Trophoblast cell (in vitro differentiated cells and primary cell): ENCODE measurements around the gene ADD2.

ENCODE experiments used
- DNase-seq, 2 donors: peaks; one replicate each; pipeline ENCODE4 v3.0.0-alpha.2; 2016
- H2AFZ ChIP-seq: 2 replicates; pipeline ENCODE4 v1.6.1; 2013; ENCODE audit warnings: low read length, moderate library complexity, mild to moderate bottlenecking; ENCODE audit not compliant: insufficient read depth, poor library complexity
- H2AK5ac ChIP-seq: 2 replicates; pipeline ENCODE4 v1.6.1; 2013; ENCODE audit warnings: mild to moderate bottlenecking, low read length
- H2BK120ac ChIP-seq: 2 replicates; pipeline ENCODE4 v1.6.1; 2013; ENCODE audit warnings: low read length, mild to moderate bottlenecking, moderate library complexity; ENCODE audit not compliant: insufficient read depth, poor library complexity
- H2BK12ac ChIP-seq: 2 replicates; pipeline ENCODE4 v1.6.1; 2013; ENCODE audit warnings: mild to moderate bottlenecking, low read length, moderate library complexity
- H2BK5ac ChIP-seq: 2 replicates; pipeline ENCODE4 v1.6.1; 2013; ENCODE audit warnings: low read length, low read depth, moderate library complexity, mild to moderate bottlenecking; ENCODE audit not compliant: poor library complexity
- H3K14ac ChIP-seq: 2 replicates; pipeline ENCODE4 v1.6.1; 2013; ENCODE audit warnings: mild to moderate bottlenecking, low read length
- H3K18ac ChIP-seq: 2 replicates; pipeline ENCODE4 v1.6.1; 2013; ENCODE audit warnings: mild to moderate bottlenecking, low read length
- H3K23ac ChIP-seq: 2 replicates; pipeline ENCODE4 v1.6.1; 2013; ENCODE audit warnings: low read length
- H3K27ac ChIP-seq: 2 replicates; pipeline ENCODE4 v1.5.1; 2013; ENCODE audit warnings: low read depth, mild to moderate bottlenecking, inconsistent platforms, low read length, moderate library complexity
- H3K27me3 ChIP-seq: 2 replicates; pipeline ENCODE4 v1.6.1; 2013; ENCODE audit warnings: inconsistent platforms, mild to moderate bottlenecking, low read length, moderate library complexity; ENCODE audit not compliant: insufficient read depth
- H3K36me3 ChIP-seq, 2 experiments: 1 replicate in 1 of 2; 2 replicates in 1 of 2; pipeline ENCODE4 v1.6.1; 2013; ENCODE audit warnings: low read length in 2 of 2, mild to moderate bottlenecking in 2 of 2, moderate library complexity in 1 of 2; ENCODE audit not compliant: insufficient read depth in 2 of 2, control insufficient read depth in 1 of 2
- H3K4ac ChIP-seq: 2 replicates; pipeline ENCODE4 v1.6.1; 2013; ENCODE audit warnings: low read depth, mild to moderate bottlenecking, low read length, moderate library complexity
- H3K4me1 ChIP-seq, 2 experiments: 1 replicate in 1 of 2; 2 replicates in 1 of 2; pipeline ENCODE4 v1.6.1; 2013; ENCODE audit warnings: low read length in 2 of 2, mild to moderate bottlenecking in 2 of 2, moderate library complexity in 1 of 2; ENCODE audit not compliant: insufficient read depth in 2 of 2, control insufficient read depth in 1 of 2
- H3K4me2 ChIP-seq: 2 replicates; pipeline ENCODE4 v1.6.1; 2013; ENCODE audit warnings: inconsistent platforms, mild to moderate bottlenecking, low read length, moderate library complexity
- H3K4me3 ChIP-seq: 2 replicates; pipeline ENCODE4 v1.5.1; 2013; ENCODE audit warnings: mild to moderate bottlenecking, low read depth, low read length, inconsistent platforms
- H3K79me1 ChIP-seq: one replicate; pipeline ENCODE4 v1.6.1; 2013; ENCODE audit warnings: low read length
- H3K79me2 ChIP-seq: 2 replicates; pipeline ENCODE4 v1.6.1; 2013; ENCODE audit warnings: low read length, mild to moderate bottlenecking; ENCODE audit not compliant: control insufficient read depth, insufficient read depth, poor library complexity
- H3K9ac ChIP-seq: 2 replicates; pipeline ENCODE4 v1.6.1; 2013; ENCODE audit warnings: mild to moderate bottlenecking, low read length
- H3K9me3 ChIP-seq: 2 replicates; pipeline ENCODE4 v1.6.1; 2013; ENCODE audit warnings: low read depth, mild to moderate bottlenecking, control low read depth, inconsistent platforms, low read length; ENCODE audit not compliant: insufficient read depth
- H4K12ac ChIP-seq: 2 replicates; pipeline ENCODE4 v1.6.1; 2013; ENCODE audit warnings: low read depth, mild to moderate bottlenecking, low read length, moderate library complexity
- H4K8ac ChIP-seq: 2 replicates; pipeline ENCODE4 v1.6.1; 2013; ENCODE audit warnings: low read depth, mild to moderate bottlenecking, low read length, moderate library complexity
- H4K91ac ChIP-seq: one replicate; pipeline ENCODE4 v1.6.1; 2013; ENCODE audit warnings: low read depth, mild to moderate bottlenecking, low read length, moderate library complexity
- WGBS: extraction: QIAGEN DNeasy Blood & Tissue Kit; methylation state at CpG from one replicate; pipeline ENCODE4 v1.1.7; 2013; ENCODE audit warnings: missing lambda C conversion rate; ENCODE audit not compliant: insufficient read length, insufficient coverage; ENCODE audit errors: extremely low coverage; 5-methylcytosine and 5-hydroxymethylcytosine counted together

Gene ADD2

GRCh38 chr2:70779911-70780545, 12.0 kb upstream of the ADD2 start:
- H2AK5ac ChIP-seq: no peak overlapping the region
- H2BK120ac ChIP-seq: no peak overlapping the region
- no peak overlapping the region for H3K14ac ChIP-seq
- WGBS: no CpG with 5 or more reads among the region's 8 CpGs
- no peak overlapping the region for H2BK5ac ChIP-seq
- no peaks in the 10 kb centered on the region for H3K36me3 ChIP-seq
- H3K4me2 ChIP-seq: no peak overlapping the region
- DNase-seq: peak in 1 of 2 donors; percentile 61
- H3K79me1 ChIP-seq: no peaks in the 10 kb centered on the region
- no peak overlapping the region for H3K4ac ChIP-seq
- no peak overlapping the region for H3K18ac ChIP-seq
- H3K27me3 ChIP-seq: no peaks in the 10 kb centered on the region
- H3K4me3 ChIP-seq: no peak overlapping the region
- no peaks in the 10 kb centered on the region for H3K4me1 ChIP-seq
- no peak overlapping the region for H2AFZ ChIP-seq
- no peak overlapping the region for H4K8ac ChIP-seq
- no peak overlapping the region for H4K12ac ChIP-seq
- H3K79me2 ChIP-seq: no peaks in the 10 kb centered on the region
- no peak overlapping the region for H2BK12ac ChIP-seq
- H3K9ac ChIP-seq: no peak overlapping the region
- no peak overlapping the region for H3K27ac ChIP-seq
- no peak overlapping the region for H4K91ac ChIP-seq
- H3K9me3 ChIP-seq: no peaks in the 10 kb centered on the region
- H3K23ac ChIP-seq: no peak overlapping the region

GRCh38 chr2:70779491-70779890, 11.5 kb upstream of the ADD2 start:
- Histone ChIP-seq H3K9ac (no peak overlapping the region), H3K27me3 (no peaks in the 10 kb centered on the region), H2AK5ac (no peak overlapping the region), H2BK12ac (no peak overlapping the region), H3K4me2 (no peak overlapping the region), H2BK120ac (no peak overlapping the region), H4K91ac (no peak overlapping the region), H3K27ac (no peak overlapping the region), H3K23ac (no peak overlapping the region), H3K36me3 (no peaks in the 10 kb centered on the region), H2AFZ (no peak overlapping the region), H3K79me2 (no peaks in the 10 kb centered on the region), H3K9me3 (no peaks in the 10 kb centered on the region), H3K4ac (no peak overlapping the region), H4K12ac (no peak overlapping the region), H3K4me1 (no peaks in the 10 kb centered on the region), H4K8ac (no peak overlapping the region), H3K4me3 (no peak overlapping the region), H3K79me1 (no peaks in the 10 kb centered on the region), H2BK5ac (no peak overlapping the region), H3K14ac (no peak overlapping the region), H3K18ac (no peak overlapping the region)
- no CpG with 5 or more reads among the region's 3 CpGs for WGBS
- peak in 1 of 2 donors; percentile 51 for DNase-seq

GRCh38 chr2:70778676-70779075, 10.7 kb upstream of the ADD2 start:
- WGBS: no CpG with 5 or more reads among the region's 1 CpG
- H3K4me3 ChIP-seq: no peak overlapping the region
- H3K14ac ChIP-seq: no peak overlapping the region
- no peaks in the 10 kb centered on the region for H3K27me3 ChIP-seq
- no peak overlapping the region for H2AFZ ChIP-seq
- H3K79me2 ChIP-seq: no peaks in the 10 kb centered on the region
- no peak for DNase-seq
- no peak overlapping the region for H3K23ac ChIP-seq
- no peak overlapping the region for H2BK12ac ChIP-seq
- H3K18ac ChIP-seq: no peak overlapping the region
- no peak overlapping the region for H3K9ac ChIP-seq
- H2AK5ac ChIP-seq: no peak overlapping the region
- no peak overlapping the region for H4K8ac ChIP-seq
- no peak overlapping the region for H4K12ac ChIP-seq
- H2BK5ac ChIP-seq: no peak overlapping the region
- H3K4ac ChIP-seq: no peak overlapping the region
- no peaks in the 10 kb centered on the region for H3K36me3 ChIP-seq
- H2BK120ac ChIP-seq: no peak overlapping the region
- H3K9me3 ChIP-seq: no peaks in the 10 kb centered on the region
- H3K27ac ChIP-seq: no peak overlapping the region
- H3K4me2 ChIP-seq: no peak overlapping the region
- no peak overlapping the region for H4K91ac ChIP-seq
- no peaks in the 10 kb centered on the region for H3K79me1 ChIP-seq
- no peaks in the 10 kb centered on the region for H3K4me1 ChIP-seq

- Histone ChIP-seq H4K8ac (no peak overlapping the region), H2AFZ (no peak overlapping the region), H2BK5ac (no peak overlapping the region), H4K91ac (no peak overlapping the region), H3K23ac (no peak overlapping the region), H3K9me3 (no peaks in the 10 kb centered on the region), H3K27ac (no peak overlapping the region), H3K27me3 (no peaks in the 10 kb centered on the region), H3K18ac (no peak overlapping the region), H2BK12ac (no peak overlapping the region), H2AK5ac (no peak overlapping the region), H3K4me1 (no peaks in the 10 kb centered on the region), H3K4ac (no peak overlapping the region), H3K36me3 (no peaks in the 10 kb centered on the region), H3K4me2 (no peak overlapping the region), H2BK120ac (no peak overlapping the region), H3K9ac (no peak overlapping the region), H3K4me3 (no peak overlapping the region), H4K12ac (no peak overlapping the region), H3K79me1 (no peaks in the 10 kb centered on the region), H3K14ac (no peak overlapping the region), H3K79me2 (no peaks in the 10 kb centered on the region)
- WGBS: no CpG with 5 or more reads among the region's 2 CpGs
- no peak for DNase-seq
Observed at GRCh38 chr2:70777450-70777849, 9.4 kb upstream of the ADD2 start.
